ENCODE results near the gene YPEL3.

Gene YPEL3

DNA sequence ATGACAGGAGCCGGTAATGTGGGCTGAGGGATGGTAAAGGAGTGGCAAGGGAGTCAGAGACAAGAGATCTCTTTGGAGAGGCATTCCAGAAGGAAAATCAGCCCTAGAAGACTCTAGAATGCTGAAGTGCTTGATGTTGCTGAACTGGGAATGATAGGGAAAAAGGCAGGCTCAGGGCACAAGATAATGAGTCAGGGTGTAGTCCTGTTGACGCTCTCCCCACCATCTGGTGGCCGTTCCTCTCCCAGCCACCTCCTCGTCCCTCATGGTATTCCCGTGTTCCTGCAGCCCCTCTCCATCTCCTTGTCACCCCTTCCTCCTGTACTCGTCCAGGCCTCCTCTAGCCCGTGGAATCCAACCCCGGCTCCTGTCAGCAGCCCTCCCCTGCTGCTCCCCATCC is 41.6 kb downstream of the YPEL3 start:
- Mint-ChIP-seq H3K36me3 (ENCODE audit: low read depth) (peaks cover 5% of the 10 kb centered on the region), H3K27ac (no peak overlapping the region)
- TF ChIP-seq, protein P1, sequence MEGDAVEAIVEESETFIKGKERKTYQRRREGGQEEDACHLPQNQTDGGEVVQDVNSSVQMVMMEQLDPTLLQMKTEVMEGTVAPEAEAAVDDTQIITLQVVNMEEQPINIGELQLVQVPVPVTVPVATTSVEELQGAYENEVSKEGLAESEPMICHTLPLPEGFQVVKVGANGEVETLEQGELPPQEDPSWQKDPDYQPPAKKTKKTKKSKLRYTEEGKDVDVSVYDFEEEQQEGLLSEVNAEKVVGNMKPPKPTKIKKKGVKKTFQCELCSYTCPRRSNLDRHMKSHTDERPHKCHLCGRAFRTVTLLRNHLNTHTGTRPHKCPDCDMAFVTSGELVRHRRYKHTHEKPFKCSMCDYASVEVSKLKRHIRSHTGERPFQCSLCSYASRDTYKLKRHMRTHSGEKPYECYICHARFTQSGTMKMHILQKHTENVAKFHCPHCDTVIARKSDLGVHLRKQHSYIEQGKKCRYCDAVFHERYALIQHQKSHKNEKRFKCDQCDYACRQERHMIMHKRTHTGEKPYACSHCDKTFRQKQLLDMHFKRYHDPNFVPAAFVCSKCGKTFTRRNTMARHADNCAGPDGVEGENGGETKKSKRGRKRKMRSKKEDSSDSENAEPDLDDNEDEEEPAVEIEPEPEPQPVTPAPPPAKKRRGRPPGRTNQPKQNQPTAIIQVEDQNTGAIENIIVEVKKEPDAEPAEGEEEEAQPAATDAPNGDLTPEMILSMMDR (IDR thresholded peaks at IDR 0.05) = no peak

DNA sequence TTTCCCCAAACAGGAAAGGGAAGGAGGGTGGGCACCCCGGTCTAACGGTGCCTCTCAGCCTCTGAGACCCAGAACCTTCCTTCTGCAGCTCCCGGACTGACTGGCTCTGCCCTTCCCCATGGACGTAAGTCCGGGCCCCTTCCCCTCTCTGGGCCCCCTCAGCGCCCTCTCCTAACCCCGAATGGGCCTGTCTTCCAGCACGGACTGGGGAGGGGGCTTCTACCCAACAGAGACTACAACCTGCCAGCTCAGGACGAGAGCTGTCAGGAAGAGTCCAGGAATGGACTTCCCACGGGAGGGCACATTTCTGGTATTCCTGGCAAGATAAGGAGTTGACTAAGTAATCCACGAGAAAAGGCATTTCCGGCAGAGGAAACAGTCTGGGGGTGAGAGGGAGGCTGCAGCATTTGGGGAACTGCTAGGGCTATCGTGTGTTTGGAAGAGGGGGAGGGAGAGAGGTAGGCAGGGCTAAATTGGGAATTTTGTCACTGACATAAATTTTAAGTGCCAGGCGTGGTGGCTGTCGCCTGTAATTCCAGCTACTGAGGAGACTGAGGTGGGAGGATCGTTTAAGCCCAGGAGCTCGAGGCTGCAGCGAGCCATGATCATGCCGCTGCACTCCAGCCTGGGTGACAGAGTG is 42.5 kb downstream of the YPEL3 start:
- Mint-ChIP-seq H3K27ac (no peak overlapping the region), H3K36me3 (ENCODE audit: low read depth) (peaks cover under 1% of the 10 kb centered on the region), H3K4me1 (peaks cover 58% of the 10 kb centered on the region)

More for the DNA sequence above, 41.6 kb downstream of the YPEL3 start:
- no peak for DNase-seq
- H3K4me1 Mint-ChIP-seq = peaks cover 57% of the 10 kb centered on the region
- no peaks in the 10 kb centered on the region for H3K9me3 Mint-ChIP-seq
- peaks cover 7% of the 10 kb centered on the region for H3K27me3 Mint-ChIP-seq (ENCODE audit: low read depth, poor library complexity)
- H3K4me3 Mint-ChIP-seq = peak overlapping the region; percentile 80

DNA sequence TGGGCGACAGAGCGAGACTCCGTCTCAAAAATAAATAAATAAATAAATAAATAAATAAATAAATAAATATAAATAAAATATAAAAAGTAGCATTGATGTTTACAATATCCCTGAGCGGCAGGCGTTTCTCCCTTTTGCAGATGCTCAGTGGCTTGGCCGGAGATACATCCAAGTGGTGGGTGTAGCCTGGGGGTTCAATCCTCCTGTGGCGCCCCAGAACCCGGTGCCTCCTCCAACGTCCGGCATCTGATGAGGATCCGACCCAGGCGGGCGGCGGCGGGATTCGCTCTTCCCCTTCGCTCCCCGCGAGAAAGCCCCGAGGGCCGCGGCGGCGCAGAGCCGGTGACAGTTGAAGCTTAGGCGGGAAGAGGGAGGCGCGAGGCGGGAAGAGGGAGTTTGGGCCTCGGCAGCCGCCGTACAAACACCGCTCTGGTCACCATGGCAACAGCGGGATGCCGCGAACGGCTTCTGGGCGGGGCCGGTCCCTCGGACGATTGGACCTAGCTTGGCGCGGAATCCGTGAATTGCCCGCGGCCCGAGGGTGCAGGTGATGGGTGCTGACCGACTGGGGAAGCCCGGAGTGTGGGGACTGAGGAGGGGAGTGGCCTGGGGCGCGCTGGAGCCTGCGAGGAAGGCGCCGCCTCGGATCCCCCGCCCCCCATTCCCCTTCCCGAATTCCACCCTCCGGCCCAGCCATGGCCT is 43.2 kb downstream of the YPEL3 start:
- Mint-ChIP-seq H3K9me3 (no peaks in the 10 kb centered on the region), H3K27ac (peak overlapping the region; percentile 29), H3K36me3 (ENCODE audit: low read depth) (no peaks in the 10 kb centered on the region), H3K27me3 (ENCODE audit: low read depth, poor library complexity) (peaks cover 7% of the 10 kb centered on the region), H3K4me3 (peak overlapping the region; percentile 85), H3K4me1 (peaks cover 57% of the 10 kb centered on the region)
- TF ChIP-seq, protein P1 (IDR thresholded peaks at IDR 0.05) = no peak
- peak; percentile 96 for DNase-seq

More for the DNA sequence above, 42.5 kb downstream of the YPEL3 start:
- TF ChIP-seq, protein P1 (IDR thresholded peaks at IDR 0.05) = no peak
- Mint-ChIP-seq H3K27me3 (ENCODE audit: low read depth, poor library complexity) (peaks cover 7% of the 10 kb centered on the region), H3K4me3 (peak overlapping the region; percentile 85), H3K9me3 (no peaks in the 10 kb centered on the region)
- DNase-seq = peak; percentile 24

DNA sequence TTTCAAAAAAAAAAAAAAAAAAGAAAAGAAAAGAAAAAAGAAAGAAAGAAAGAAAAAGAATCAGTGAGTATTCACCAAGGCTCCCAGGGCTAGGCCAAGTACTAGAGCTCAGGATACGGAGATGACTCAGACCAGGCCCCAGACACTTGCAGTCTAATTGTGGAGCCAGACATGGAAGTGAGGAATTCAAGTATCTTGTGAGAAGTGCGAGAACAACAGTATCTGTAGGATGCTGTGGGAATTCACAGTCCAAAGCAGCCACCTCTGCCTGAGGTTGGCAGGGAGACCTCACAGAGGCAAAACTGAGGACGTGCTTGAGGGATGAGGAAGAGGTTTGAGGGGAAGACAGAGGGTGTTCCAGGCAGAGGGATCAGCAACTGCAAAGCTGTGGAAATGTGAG is 44.5 kb downstream of the YPEL3 start:
- no peak for DNase-seq
- Mint-ChIP-seq H3K4me3 (peak overlapping the region; percentile 43), H3K4me1 (peaks cover 48% of the 10 kb centered on the region), H3K27me3 (ENCODE audit: low read depth, poor library complexity) (peaks cover 7% of the 10 kb centered on the region), H3K9me3 (no peaks in the 10 kb centered on the region), H3K36me3 (ENCODE audit: low read depth) (no peaks in the 10 kb centered on the region), H3K27ac (no peak overlapping the region)
- TF ChIP-seq, protein P1 (IDR thresholded peaks at IDR 0.05) = no peak

DNA sequence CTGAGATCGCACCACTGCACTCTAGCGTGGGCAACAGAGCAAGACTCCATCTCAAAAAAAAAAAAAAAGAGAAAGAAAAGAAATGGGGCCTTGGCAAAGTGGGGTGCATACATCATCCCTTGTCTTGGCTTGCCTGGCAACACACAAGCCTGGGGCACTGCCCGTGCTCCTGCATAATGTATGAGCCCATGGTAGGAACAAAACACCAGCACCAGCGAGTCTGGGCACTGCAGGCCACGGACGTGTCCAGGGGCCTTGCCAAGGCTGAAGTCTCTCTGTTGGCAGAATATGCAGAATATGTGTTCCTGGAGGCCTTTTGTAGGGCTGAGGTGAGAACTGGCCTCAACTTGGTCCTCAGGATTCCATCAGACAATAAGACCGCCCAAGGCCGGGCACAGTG is 46.1 kb downstream of the YPEL3 start:
- H3K4me1 Mint-ChIP-seq = peaks cover 40% of the 10 kb centered on the region
- no peak overlapping the region for H3K27ac Mint-ChIP-seq
- TF ChIP-seq, protein P1 (IDR thresholded peaks at IDR 0.05) = no peak
- no peaks in the 10 kb centered on the region for H3K36me3 Mint-ChIP-seq (ENCODE audit: low read depth)
- H3K27me3 Mint-ChIP-seq (ENCODE audit: low read depth, poor library complexity) = peaks cover 10% of the 10 kb centered on the region
- H3K4me3 Mint-ChIP-seq = no peak overlapping the region
- no peak for DNase-seq
- no peaks in the 10 kb centered on the region for H3K9me3 Mint-ChIP-seq

All from nephron progenitor cell (in vitro differentiated cells).